Dendritic cell treated with granulocyte-macrophage colony-stimulating factor and Interleukin-4, amounts not matched to agents 40 ng/mL and 50 ng/mL, for 4 days (primary cell): ENCODE data around the gene SQSTM1.

Experiments used
- H3K27ac Mint-ChIP-seq: one replicate; pipeline ENCODE4 v1.8.0; 2022; ENCODE audit warnings: mild to moderate bottlenecking, mixed read lengths
- H3K27me3 Mint-ChIP-seq: one replicate; pipeline ENCODE4 v1.8.0; 2022; ENCODE audit warnings: mild to moderate bottlenecking, mixed read lengths
- H3K36me3 Mint-ChIP-seq: one replicate; pipeline ENCODE4 v1.8.0; 2022; ENCODE audit warnings: low read depth, mixed read lengths
- H3K4me1 Mint-ChIP-seq: one replicate; pipeline ENCODE4 v1.8.0; 2022; ENCODE audit warnings: low read depth, mixed read lengths
- H3K4me3 Mint-ChIP-seq: one replicate; pipeline ENCODE4 v1.8.0; 2022; ENCODE audit warnings: mild to moderate bottlenecking, moderate library complexity, mixed read lengths
- H3K9me3 Mint-ChIP-seq: one replicate; pipeline ENCODE4 v1.8.0; 2022; ENCODE audit warnings: mixed read lengths
- intact Hi-C: fragments of 100-400 bp; cut with micrococcal nuclease; formaldehyde crosslinking; loops from one replicate; pipeline ENCODE4 v1.15.0; 2022

The SQSTM1 gene

GRCh38 chr5:179798144-179798770 is 22.4 kb upstream of the SQSTM1 start:
- no peaks in the 10 kb centered on the region for H3K27me3 Mint-ChIP-seq
- peaks cover 49% of the 10 kb centered on the region for H3K4me1 Mint-ChIP-seq
- no peak overlapping the region for H3K27ac Mint-ChIP-seq
- intact Hi-C loops: loop anchor here (5.0 kb wide), 1 partner anchor 36 kb away; no protein-coding TSS in a partner anchor
- no peaks in the 10 kb centered on the region for H3K9me3 Mint-ChIP-seq
- peaks cover 64% of the 10 kb centered on the region for H3K36me3 Mint-ChIP-seq
- H3K4me3 Mint-ChIP-seq: no peak overlapping the region

- H3K9me3 Mint-ChIP-seq: no peaks in the 10 kb centered on the region
- H3K27me3 Mint-ChIP-seq: no peaks in the 10 kb centered on the region
- intact Hi-C loops: loop anchor here (5.0 kb wide), 1 partner anchor 37 kb away; no protein-coding TSS in a partner anchor
- peaks cover 49% of the 10 kb centered on the region for H3K4me1 Mint-ChIP-seq
- no peak overlapping the region for H3K4me3 Mint-ChIP-seq
- H3K27ac Mint-ChIP-seq: no peak overlapping the region
- H3K36me3 Mint-ChIP-seq: peaks cover 64% of the 10 kb centered on the region
These were observed 21.7 kb upstream of the SQSTM1 start for GRCh38 chr5:179798771-179799643.

- Mint-ChIP-seq H3K36me3 (peaks cover 64% of the 10 kb centered on the region), H3K4me1 (peaks cover 49% of the 10 kb centered on the region), H3K27ac (no peak overlapping the region), H3K27me3 (no peaks in the 10 kb centered on the region), H3K9me3 (no peaks in the 10 kb centered on the region), H3K4me3 (no peak overlapping the region)
- intact Hi-C loops: loop anchor here (5.0 kb wide), 1 partner anchor 37 kb away; no protein-coding TSS in a partner anchor
These were observed 21.1 kb upstream of the SQSTM1 start for GRCh38 chr5:179799644-179799973.

- no peaks in the 10 kb centered on the region for H3K27me3 Mint-ChIP-seq
- intact Hi-C loops: loop anchor here (5.0 kb wide), 2 partner anchors 107 to 292 kb away; partner anchors contain the start of gene TBC1D9B
- H3K27ac Mint-ChIP-seq: no peak overlapping the region
- H3K36me3 Mint-ChIP-seq: peaks cover 66% of the 10 kb centered on the region
- H3K4me1 Mint-ChIP-seq: peaks cover 49% of the 10 kb centered on the region
- H3K9me3 Mint-ChIP-seq: no peaks in the 10 kb centered on the region
- H3K4me3 Mint-ChIP-seq: no peak overlapping the region
These were observed 20.5 kb upstream of the SQSTM1 start for GRCh38 chr5:179800071-179800695.

- Mint-ChIP-seq H3K9me3 (no peaks in the 10 kb centered on the region), H3K36me3 (peaks cover 71% of the 10 kb centered on the region), H3K27me3 (no peaks in the 10 kb centered on the region), H3K4me1 (peaks cover 50% of the 10 kb centered on the region), H3K27ac (no peak overlapping the region), H3K4me3 (no peak overlapping the region)
- intact Hi-C loops: loop anchor here (5.0 kb wide), 2 partner anchors 107 to 292 kb away; partner anchors contain the start of gene TBC1D9B
These were observed 20.0 kb upstream of the SQSTM1 start for GRCh38 chr5:179800696-179801201.

GRCh38 chr5:179801304-179802206 is 19.1 kb upstream of the SQSTM1 start:
- H3K36me3 Mint-ChIP-seq: peaks cover 69% of the 10 kb centered on the region
- no peak overlapping the region for H3K4me3 Mint-ChIP-seq
- H3K27me3 Mint-ChIP-seq: no peaks in the 10 kb centered on the region
- intact Hi-C loops: loop anchor here (5.0 kb wide), 2 partner anchors 106 to 291 kb away; partner anchors contain the start of gene TBC1D9B
- H3K4me1 Mint-ChIP-seq: peaks cover 49% of the 10 kb centered on the region
- no peaks in the 10 kb centered on the region for H3K9me3 Mint-ChIP-seq
- no peak overlapping the region for H3K27ac Mint-ChIP-seq

- Mint-ChIP-seq H3K36me3 (peaks cover 62% of the 10 kb centered on the region), H3K9me3 (no peaks in the 10 kb centered on the region), H3K4me3 (no peak overlapping the region), H3K27ac (no peak overlapping the region), H3K27me3 (no peaks in the 10 kb centered on the region), H3K4me1 (peaks cover 42% of the 10 kb centered on the region)
- intact Hi-C loops: loop anchor here (5.0 kb wide), 2 partner anchors 105 to 290 kb away; partner anchors contain the start of gene TBC1D9B
These were observed 18.4 kb upstream of the SQSTM1 start for GRCh38 chr5:179802207-179802883.

GRCh38 chr5:179802950-179803562 is 17.6 kb upstream of the SQSTM1 start:
- Mint-ChIP-seq H3K9me3 (no peaks in the 10 kb centered on the region), H3K36me3 (peaks cover 54% of the 10 kb centered on the region), H3K4me1 (peaks cover 48% of the 10 kb centered on the region), H3K27me3 (no peaks in the 10 kb centered on the region), H3K27ac (peak overlapping the region; percentile 60), H3K4me3 (no peak overlapping the region)
- intact Hi-C loops: loop anchor here (5.0 kb wide), 2 partner anchors 104 to 289 kb away; partner anchors contain the start of gene TBC1D9B

GRCh38 chr5:179803651-179804554 is 16.8 kb upstream of the SQSTM1 start:
- peak overlapping the region; percentile 60 for H3K27ac Mint-ChIP-seq
- H3K36me3 Mint-ChIP-seq: peaks cover 46% of the 10 kb centered on the region
- peaks cover 50% of the 10 kb centered on the region for H3K4me1 Mint-ChIP-seq
- H3K27me3 Mint-ChIP-seq: no peaks in the 10 kb centered on the region
- intact Hi-C loops: loop anchor here (5.0 kb wide), 2 partner anchors 103 to 288 kb away; partner anchors contain the start of gene TBC1D9B
- H3K4me3 Mint-ChIP-seq: peak overlapping the region; percentile 41
- H3K9me3 Mint-ChIP-seq: no peaks in the 10 kb centered on the region

GRCh38 chr5:179804555-179804947 is 16.2 kb upstream of the SQSTM1 start:
- peak overlapping the region; percentile 77 for H3K27ac Mint-ChIP-seq

GRCh38 chr5:179805070-179805528 is 15.6 kb upstream of the SQSTM1 start:
- Mint-ChIP-seq H3K27ac (peak overlapping the region; percentile 77), H3K4me1 (peaks cover 50% of the 10 kb centered on the region), H3K4me3 (peak overlapping the region; percentile 86), H3K27me3 (no peaks in the 10 kb centered on the region), H3K9me3 (no peaks in the 10 kb centered on the region), H3K36me3 (peaks cover 34% of the 10 kb centered on the region)
- intact Hi-C loops: loop anchor here (5.0 kb wide), 1 partner anchor 267 kb away; the partner anchor contains the start of gene RNF130

More at GRCh38 chr5:179804555-179804947, 16.2 kb upstream of the SQSTM1 start:
- Mint-ChIP-seq H3K9me3 (no peaks in the 10 kb centered on the region), H3K36me3 (peaks cover 40% of the 10 kb centered on the region), H3K27me3 (no peaks in the 10 kb centered on the region), H3K4me1 (peaks cover 50% of the 10 kb centered on the region), H3K4me3 (peak overlapping the region; percentile 86)
- intact Hi-C loops: loop anchor here (5.0 kb wide), 2 partner anchors 103 to 288 kb away; partner anchors contain the start of gene TBC1D9B
